Lower lobe of right lung (tissue), 2 donors: Measurements from ENCODE around the gene PCDHB16. TPM values are rescaled to one million over a fixed set of nuclear protein-coding genes. Genes with fewer than 3 reads are reported as not detected.
A peak's percentile ranks its signal among the peaks of the same experiment; 100 is the strongest.
"Not testable (repeated sequence)": the region's sequence is repeated elsewhere in the genome, so short reads cannot be mapped to it uniquely, and the experiment has no call there.

Experiments used
- ATAC-seq, 2 donors: fragments of 200-7000 bp; cut with Tn5 transposase; one replicate each; pipeline ENCODE4 v1.9.1; 2020 to 2022; ENCODE audit warnings: mild to moderate bottlenecking in 2 of 2, moderate library complexity in 2 of 2
- DNase-seq: peaks from one replicate; pipeline ENCODE4 v3.0.0-alpha.2; 2020
- H3K27ac ChIP-seq: fragments of 200-600 bp; one replicate; pipeline ENCODE4 v1.8.0; 2022
- H3K27me3 ChIP-seq: fragments of 200-600 bp; one replicate; pipeline ENCODE4 v1.8.0; 2022; ENCODE audit warnings: low read depth
- H3K36me3 ChIP-seq: fragments of 200-600 bp; one replicate; pipeline ENCODE4 v1.8.0; 2022; ENCODE audit warnings: mild to moderate bottlenecking
- H3K4me1 ChIP-seq: fragments of 200-600 bp; one replicate; pipeline ENCODE4 v1.8.0; 2022
- H3K4me3 ChIP-seq: fragments of 200-600 bp; one replicate; pipeline ENCODE4 v1.8.0; 2022; ENCODE audit warnings: mild to moderate bottlenecking
- H3K9me3 ChIP-seq: fragments of 200-600 bp; one replicate; pipeline ENCODE4 v1.8.0; 2022
- intact Hi-C: fragments of 100-400 bp; cut with DNase I; formaldehyde crosslinking; loops from one replicate; pipeline ENCODE4 v1.11.0; 2022
- total RNA-seq: library from RNA; stranded (reverse); fragmentation: NEBNext Ultra II Directional; extraction: Animal tissue kit (Norgen Biotek cat#: 25700); gene quantifications from one replicate; pipeline ENCODE4 v1.2.1, GENCODE V29; 2021
- TF ChIP-seq, protein P1 (sequence below): fragments of 200-600 bp; IDR thresholded peaks from one replicate; pipeline ENCODE4 v1.8.0; 2022; ENCODE audit warnings: antibody characterized with exemption, mild to moderate bottlenecking
- donor health status: DM: no; HTN: yes; CAD: no; lungs with severe emphysema.

PCDHB16 gene
- total RNA-seq, 1 donor from 2014 or later, result 2.6 TPM

DNA sequence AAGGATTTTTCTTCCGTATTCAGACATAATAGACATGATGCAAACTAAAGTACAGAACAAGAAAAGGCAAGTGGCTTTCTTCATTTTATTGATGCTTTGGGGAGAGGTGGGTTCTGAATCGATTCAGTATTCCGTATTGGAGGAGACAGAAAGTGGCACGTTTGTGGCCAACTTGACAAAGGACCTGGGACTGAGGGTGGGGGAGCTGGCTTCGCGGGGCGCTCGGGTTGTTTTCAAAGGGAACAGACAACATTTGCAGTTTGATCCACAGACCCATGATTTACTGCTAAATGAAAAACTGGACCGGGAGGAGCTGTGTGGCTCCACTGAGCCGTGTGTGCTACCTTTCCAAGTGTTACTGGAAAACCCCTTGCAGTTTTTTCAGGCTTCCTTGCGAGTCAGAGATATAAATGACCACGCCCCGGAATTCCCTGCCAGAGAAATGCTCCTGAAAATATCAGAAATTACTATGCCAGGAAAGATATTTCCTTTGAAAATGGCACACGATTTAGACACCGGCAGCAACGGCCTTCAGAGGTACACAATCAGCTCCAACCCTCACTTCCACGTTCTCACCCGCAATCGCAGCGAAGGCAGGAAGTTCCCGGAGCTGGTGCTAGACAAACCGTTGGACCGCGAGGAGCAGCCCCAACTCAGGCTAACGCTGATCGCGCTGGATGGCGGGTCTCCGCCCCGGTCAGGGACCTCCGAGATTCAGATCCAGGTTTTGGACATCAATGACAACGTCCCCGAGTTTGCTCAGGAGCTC is 31.8 kb upstream of the PCDHB16 start:
- Histone ChIP-seq H3K4me3 (peak overlapping the region; percentile 15), H3K36me3 (no peaks in the 10 kb centered on the region), H3K27ac (no peak overlapping the region), H3K9me3 (peaks cover 9% of the 10 kb centered on the region), H3K4me1 (no peaks in the 10 kb centered on the region), H3K27me3 (no peaks in the 10 kb centered on the region)
- TF ChIP-seq, protein P1, sequence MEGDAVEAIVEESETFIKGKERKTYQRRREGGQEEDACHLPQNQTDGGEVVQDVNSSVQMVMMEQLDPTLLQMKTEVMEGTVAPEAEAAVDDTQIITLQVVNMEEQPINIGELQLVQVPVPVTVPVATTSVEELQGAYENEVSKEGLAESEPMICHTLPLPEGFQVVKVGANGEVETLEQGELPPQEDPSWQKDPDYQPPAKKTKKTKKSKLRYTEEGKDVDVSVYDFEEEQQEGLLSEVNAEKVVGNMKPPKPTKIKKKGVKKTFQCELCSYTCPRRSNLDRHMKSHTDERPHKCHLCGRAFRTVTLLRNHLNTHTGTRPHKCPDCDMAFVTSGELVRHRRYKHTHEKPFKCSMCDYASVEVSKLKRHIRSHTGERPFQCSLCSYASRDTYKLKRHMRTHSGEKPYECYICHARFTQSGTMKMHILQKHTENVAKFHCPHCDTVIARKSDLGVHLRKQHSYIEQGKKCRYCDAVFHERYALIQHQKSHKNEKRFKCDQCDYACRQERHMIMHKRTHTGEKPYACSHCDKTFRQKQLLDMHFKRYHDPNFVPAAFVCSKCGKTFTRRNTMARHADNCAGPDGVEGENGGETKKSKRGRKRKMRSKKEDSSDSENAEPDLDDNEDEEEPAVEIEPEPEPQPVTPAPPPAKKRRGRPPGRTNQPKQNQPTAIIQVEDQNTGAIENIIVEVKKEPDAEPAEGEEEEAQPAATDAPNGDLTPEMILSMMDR, result no peak
- intact Hi-C loops, result no loop called here
- DNase-seq (no peak), ATAC-seq (no peak)

DNA sequence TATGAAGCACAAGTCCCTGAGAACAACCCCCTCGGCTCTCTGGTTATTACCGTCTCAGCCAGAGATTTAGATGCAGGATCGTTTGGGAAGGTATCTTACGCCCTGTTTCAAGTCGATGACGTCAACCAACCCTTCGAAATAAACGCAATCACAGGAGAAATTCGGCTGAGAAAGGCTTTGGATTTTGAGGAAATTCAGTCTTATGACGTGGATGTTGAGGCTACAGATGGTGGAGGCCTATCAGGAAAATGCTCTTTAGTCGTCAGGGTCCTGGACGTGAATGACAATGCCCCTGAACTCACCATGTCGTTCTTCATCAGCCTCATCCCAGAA is 31.2 kb upstream of the PCDHB16 start:
- Histone ChIP-seq H3K27ac (no peak overlapping the region), H3K4me1 (no peaks in the 10 kb centered on the region), H3K27me3 (no peaks in the 10 kb centered on the region), H3K36me3 (no peaks in the 10 kb centered on the region), H3K9me3 (peaks cover 11% of the 10 kb centered on the region), H3K4me3 (no peak overlapping the region)
- intact Hi-C loops, result no loop called here
- TF ChIP-seq, protein P1, result no peak
- DNase-seq (no peak), ATAC-seq (no peak)

DNA sequence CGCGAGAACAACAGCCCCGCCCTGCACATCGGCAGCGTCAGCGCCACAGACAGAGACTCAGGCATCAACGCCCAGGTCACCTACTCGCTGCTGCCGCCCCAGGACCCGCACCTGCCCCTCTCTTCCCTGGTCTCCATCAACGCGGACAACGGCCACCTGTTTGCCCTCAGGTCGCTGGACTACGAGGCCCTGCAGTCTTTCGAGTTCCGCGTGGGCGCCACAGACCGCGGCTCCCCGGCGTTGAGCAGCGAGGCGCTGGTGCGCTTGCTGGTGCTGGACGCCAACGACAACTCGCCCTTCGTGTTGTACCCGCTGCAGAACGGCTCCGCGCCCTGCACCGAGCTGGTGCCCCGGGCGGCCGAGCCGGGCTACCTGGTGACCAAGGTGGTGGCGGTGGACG is 30.6 kb upstream of the PCDHB16 start:
- peaks cover 18% of the 10 kb centered on the region for H3K9me3 ChIP-seq
- H3K4me3 ChIP-seq, H3K36me3 ChIP-seq, H3K4me1 ChIP-seq, H3K27me3 ChIP-seq, H3K27ac ChIP-seq, intact Hi-C loops, ATAC-seq, DNase-seq: not testable (repeated sequence)

DNA sequence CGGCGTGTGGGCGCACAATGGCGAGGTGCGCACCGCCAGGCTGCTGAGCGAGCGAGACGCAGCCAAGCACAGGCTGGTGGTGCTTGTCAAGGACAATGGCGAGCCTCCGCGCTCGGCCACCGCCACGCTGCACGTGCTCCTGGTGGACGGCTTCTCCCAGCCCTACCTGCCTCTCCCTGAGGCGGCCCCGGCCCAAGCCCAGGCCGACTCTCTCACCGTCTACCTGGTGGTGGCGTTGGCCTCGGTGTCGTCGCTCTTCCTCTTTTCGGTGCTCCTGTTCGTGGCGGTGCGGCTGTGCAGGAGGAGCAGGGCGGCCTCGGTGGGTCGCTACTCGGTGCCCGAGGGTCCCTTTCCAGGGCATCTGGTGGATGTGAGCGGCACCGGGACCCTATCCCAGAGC is 30.1 kb upstream of the PCDHB16 start:
- H3K4me3 ChIP-seq, intact Hi-C loops, ATAC-seq, DNase-seq, H3K27ac ChIP-seq, H3K4me1 ChIP-seq, H3K27me3 ChIP-seq, H3K36me3 ChIP-seq: not testable (repeated sequence)
- peaks cover 19% of the 10 kb centered on the region for H3K9me3 ChIP-seq

DNA sequence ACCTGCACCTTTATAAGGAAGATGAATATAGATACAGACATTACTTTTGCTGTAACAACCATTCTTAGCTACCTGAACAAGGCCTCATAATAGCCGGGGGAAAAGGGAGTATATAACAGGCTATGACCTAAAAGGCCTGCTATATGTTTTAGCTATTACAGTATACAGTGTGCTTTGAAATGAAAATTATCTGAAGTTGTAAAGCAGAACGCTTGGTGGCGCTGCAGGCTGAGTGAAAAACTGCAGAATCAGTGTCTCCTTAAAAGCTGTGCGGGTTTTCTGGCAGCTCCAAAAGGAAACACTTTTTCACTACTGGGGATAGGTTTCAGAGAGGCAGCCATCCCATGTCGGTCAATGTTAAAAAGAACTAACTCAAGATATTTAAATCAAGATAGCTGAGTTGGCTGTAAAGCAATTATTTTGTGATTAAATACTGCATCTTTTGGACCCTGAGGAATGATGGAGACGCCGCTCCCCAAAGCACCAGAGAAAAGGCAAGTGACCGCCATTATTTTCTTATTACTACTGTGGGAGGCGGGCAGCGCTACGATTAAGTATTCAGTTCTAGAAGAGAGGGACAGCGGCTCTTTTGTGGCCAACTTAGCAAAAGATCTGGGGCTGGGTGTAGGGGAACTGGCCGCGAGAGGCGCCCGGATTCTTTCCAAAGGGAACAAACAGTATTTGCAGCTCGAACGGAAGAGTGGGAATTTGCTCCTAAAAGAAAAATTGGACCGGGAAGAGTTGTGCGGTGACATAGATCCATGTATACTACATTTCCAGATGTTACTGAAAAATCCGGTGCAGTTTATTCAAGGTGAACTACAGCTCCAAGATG is 26.4 kb upstream of the PCDHB16 start:
- H3K9me3 ChIP-seq, result peaks cover 19% of the 10 kb centered on the region
- H3K4me3 ChIP-seq, result no peak overlapping the region
- intact Hi-C loops, result no loop called here
- H3K27me3 ChIP-seq, result peaks cover 5% of the 10 kb centered on the region
- TF ChIP-seq, protein P1, result no peak
- no peaks in the 10 kb centered on the region for H3K36me3 ChIP-seq
- DNase-seq, result no peak
- no peak for ATAC-seq
- H3K27ac ChIP-seq, result no peak overlapping the region
- no peaks in the 10 kb centered on the region for H3K4me1 ChIP-seq

DNA sequence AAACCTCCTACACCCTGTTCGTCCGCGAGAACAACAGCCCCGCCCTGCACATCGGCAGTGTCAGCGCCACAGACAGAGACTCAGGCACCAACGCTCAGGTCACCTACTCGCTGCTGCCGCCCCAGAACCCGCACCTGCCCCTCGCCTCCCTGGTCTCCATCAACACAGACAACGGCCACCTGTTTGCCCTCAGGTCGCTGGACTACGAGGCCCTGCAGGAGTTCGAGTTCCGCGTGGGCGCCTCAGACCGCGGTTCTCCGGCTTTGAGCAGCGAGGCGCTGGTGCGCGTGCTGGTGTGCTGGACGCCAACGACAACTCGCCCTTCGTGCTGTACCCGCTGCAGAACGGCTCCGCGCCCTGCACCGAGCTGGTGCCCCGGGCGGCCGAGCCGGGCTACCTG is 24.8 kb upstream of the PCDHB16 start:
- DNase-seq, H3K27ac ChIP-seq, H3K4me1 ChIP-seq, H3K36me3 ChIP-seq, ATAC-seq, H3K27me3 ChIP-seq, intact Hi-C loops, H3K4me3 ChIP-seq: not testable (repeated sequence)
- H3K9me3 ChIP-seq, result peaks cover 19% of the 10 kb centered on the region

DNA sequence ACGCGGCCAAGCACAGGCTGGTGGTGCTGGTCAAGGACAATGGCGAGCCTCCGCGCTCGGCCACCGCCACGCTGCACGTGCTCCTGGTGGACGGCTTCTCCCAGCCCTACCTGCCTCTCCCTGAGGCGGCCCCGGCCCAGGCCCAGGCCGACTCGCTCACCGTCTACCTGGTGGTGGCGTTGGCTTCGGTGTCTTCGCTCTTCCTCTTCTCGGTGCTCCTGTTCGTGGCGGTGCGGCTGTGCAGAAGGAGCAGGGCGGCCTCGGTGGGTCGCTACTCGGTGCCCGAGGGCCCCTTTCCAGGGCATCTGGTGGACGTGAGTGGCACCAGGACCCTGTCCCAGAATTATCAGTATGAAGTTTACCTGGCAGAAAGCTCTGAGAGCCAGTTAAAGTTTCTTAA is 24.3 kb upstream of the PCDHB16 start:
- intact Hi-C loops, H3K4me1 ChIP-seq, H3K27me3 ChIP-seq, DNase-seq, H3K4me3 ChIP-seq, ATAC-seq, H3K36me3 ChIP-seq, H3K27ac ChIP-seq: not testable (repeated sequence)
- peaks cover 19% of the 10 kb centered on the region for H3K9me3 ChIP-seq
